ENCODE data around the gene ENPP1. TPM values are rescaled to one million over a fixed set of nuclear protein-coding genes. Genes with fewer than 3 reads are reported as not detected.

The ENPP1 gene
- total RNA-seq, 1 donor from 2014 or later = 3.4 TPM

DNA sequence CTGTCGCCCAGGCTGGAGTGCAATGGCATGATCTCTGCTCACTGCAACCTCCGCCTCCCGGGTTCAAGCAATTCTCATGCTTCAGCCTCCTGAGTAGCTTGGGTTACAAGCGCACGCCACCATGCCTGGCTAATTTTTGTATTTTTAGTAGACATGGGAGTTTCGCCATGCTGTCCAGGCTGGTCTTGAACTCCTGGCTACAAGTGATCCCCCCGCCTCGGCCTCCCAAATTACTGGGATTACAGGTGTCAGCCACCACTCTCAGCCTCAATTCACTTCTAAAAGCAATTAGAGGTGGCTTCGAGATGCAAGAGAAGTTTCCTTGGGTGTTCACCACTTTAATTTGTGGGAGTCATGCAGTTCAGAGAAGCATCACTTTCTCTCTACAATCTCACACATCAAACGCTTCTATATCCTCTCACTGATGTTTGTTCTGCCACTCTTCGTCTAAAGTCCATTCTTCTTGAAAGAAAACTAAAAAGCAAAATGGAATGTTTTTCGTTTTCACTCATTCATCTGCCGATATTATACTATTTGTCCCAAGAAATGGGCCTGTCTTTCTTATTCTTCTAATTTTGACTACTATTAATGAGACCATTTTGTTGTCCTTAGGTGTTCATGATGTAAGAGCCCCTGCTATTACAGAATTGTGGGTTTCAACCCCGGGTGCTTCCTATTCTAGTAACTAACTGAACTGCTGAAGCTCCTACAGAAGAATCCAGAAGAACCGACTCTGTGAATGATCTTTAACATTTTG lies 38.3 kb upstream of the ENPP1 start:
- Histone ChIP-seq H3K4me3 (no peak overlapping the region), H3K4me1 (no peaks in the 10 kb centered on the region), H3K36me3 (no peaks in the 10 kb centered on the region), H3K27me3 (no peaks in the 10 kb centered on the region), H3K9me3 (no peaks in the 10 kb centered on the region), H3K27ac (no peak overlapping the region)
- DNase-seq (no peak), ATAC-seq (no peak)
- intact Hi-C loops (cut with DNase I) = no loop called here
- TF ChIP-seq, protein P1, sequence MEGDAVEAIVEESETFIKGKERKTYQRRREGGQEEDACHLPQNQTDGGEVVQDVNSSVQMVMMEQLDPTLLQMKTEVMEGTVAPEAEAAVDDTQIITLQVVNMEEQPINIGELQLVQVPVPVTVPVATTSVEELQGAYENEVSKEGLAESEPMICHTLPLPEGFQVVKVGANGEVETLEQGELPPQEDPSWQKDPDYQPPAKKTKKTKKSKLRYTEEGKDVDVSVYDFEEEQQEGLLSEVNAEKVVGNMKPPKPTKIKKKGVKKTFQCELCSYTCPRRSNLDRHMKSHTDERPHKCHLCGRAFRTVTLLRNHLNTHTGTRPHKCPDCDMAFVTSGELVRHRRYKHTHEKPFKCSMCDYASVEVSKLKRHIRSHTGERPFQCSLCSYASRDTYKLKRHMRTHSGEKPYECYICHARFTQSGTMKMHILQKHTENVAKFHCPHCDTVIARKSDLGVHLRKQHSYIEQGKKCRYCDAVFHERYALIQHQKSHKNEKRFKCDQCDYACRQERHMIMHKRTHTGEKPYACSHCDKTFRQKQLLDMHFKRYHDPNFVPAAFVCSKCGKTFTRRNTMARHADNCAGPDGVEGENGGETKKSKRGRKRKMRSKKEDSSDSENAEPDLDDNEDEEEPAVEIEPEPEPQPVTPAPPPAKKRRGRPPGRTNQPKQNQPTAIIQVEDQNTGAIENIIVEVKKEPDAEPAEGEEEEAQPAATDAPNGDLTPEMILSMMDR (IDR thresholded peaks at IDR 0.05) = no peak

DNA sequence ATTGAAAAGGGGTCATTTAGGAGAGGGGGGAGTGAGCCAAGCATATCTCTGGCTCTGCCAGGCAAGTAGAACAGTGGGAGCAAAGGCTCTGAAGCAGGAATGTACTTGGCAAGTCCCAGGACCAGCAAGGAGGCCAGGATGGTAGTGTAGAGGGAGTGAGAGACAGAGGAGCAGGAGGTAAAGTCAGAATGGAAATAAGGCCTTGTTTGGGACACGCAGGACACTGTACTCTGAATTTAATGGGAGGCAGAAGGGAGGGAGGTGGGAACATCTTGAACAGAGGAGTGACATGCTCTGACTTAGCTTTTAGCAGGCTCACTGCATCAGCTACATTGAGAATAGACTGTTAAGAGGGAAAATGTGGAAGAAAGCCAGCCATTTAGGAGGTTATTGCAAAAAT lies 37.0 kb upstream of the ENPP1 start:
- ATAC-seq (no peak), DNase-seq (no peak)
- H3K9me3 ChIP-seq = no peaks in the 10 kb centered on the region
- intact Hi-C loops (cut with DNase I) = no loop called here
- H3K27me3 ChIP-seq = no peaks in the 10 kb centered on the region
- no peak overlapping the region for H3K27ac ChIP-seq
- no peaks in the 10 kb centered on the region for H3K4me1 ChIP-seq
- no peak overlapping the region for H3K4me3 ChIP-seq
- no peaks in the 10 kb centered on the region for H3K36me3 ChIP-seq
- TF ChIP-seq, protein P1 (IDR thresholded peaks at IDR 0.05) = no peak

GRCh38 chr6:131773284-131773950 lies 34.4 kb upstream of the ENPP1 start:
- Histone ChIP-seq H3K4me3 (no peak overlapping the region), H3K36me3 (no peaks in the 10 kb centered on the region), H3K27ac (no peak overlapping the region), H3K4me1 (no peaks in the 10 kb centered on the region), H3K9me3 (no peaks in the 10 kb centered on the region), H3K27me3 (no peaks in the 10 kb centered on the region)
- no peak for ATAC-seq
- intact Hi-C loops (cut with DNase I) = no loop called here
- no peak for DNase-seq
- TF ChIP-seq, protein P1 (IDR thresholded peaks at IDR 0.05) = no peak

DNA sequence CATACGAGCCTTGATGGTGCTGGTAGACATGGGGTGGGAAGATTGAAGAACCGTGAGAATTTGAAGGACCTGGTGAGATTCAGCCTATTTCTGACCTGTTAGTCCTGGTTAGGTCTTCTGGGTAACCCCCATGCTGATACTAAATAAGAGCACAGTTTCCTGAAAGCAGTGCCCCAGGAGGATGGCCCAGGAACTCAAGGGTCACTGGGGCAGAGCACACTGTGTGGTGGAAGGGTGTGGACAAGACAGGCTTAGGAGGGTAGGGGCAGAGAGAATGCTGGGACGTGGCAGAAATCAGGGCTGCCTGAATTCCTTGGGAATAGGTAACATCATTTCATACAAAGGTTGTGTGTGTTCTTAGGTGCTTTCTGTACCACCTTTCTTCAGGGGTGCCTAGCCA lies 31.9 kb upstream of the ENPP1 start:
- TF ChIP-seq, protein P1 (IDR thresholded peaks at IDR 0.05) = no peak
- ATAC-seq = no peak

GRCh38 chr6:131776985-131777384 lies 30.8 kb upstream of the ENPP1 start:
- TF ChIP-seq, protein P1 (IDR thresholded peaks at IDR 0.05) = no peak
- Histone ChIP-seq H3K9me3 (no peaks in the 10 kb centered on the region), H3K4me3 (no peak overlapping the region), H3K27ac (no peak overlapping the region), H3K4me1 (no peaks in the 10 kb centered on the region), H3K27me3 (no peaks in the 10 kb centered on the region), H3K36me3 (no peaks in the 10 kb centered on the region)
- intact Hi-C loops (cut with DNase I) = no loop called here
- ATAC-seq = no peak
- no peak for DNase-seq

More for the DNA sequence above, 31.9 kb upstream of the ENPP1 start:
- DNase-seq = no peak
- intact Hi-C loops (cut with DNase I) = no loop called here
- no peaks in the 10 kb centered on the region for H3K9me3 ChIP-seq
- H3K4me1 ChIP-seq = no peaks in the 10 kb centered on the region
- H3K4me3 ChIP-seq = no peak overlapping the region
- H3K27me3 ChIP-seq = no peaks in the 10 kb centered on the region
- no peak overlapping the region for H3K27ac ChIP-seq
- H3K36me3 ChIP-seq = no peaks in the 10 kb centered on the region

All from upper lobe of right lung (tissue), 1 donor.